Stimulated activated CD4-positive, alpha-beta T cell treated with anti-CD3 and anti-CD28 coated beads, Interleukin-4, amount 100 ng/mL, for 48 hours (primary cell): Measurements from ENCODE around the gene UPP1.
"Not testable (repeated sequence)": the region's sequence is repeated elsewhere in the genome, so short reads cannot be mapped to it uniquely, and the experiment has no call there.

Source experiments
- DNase-seq, 2 donors: peaks; one replicate each; pipeline ENCODE4 v3.0.0-alpha.2; 2020; ENCODE audit warnings: low read depth in 2 of 2

Gene UPP1

DNA sequence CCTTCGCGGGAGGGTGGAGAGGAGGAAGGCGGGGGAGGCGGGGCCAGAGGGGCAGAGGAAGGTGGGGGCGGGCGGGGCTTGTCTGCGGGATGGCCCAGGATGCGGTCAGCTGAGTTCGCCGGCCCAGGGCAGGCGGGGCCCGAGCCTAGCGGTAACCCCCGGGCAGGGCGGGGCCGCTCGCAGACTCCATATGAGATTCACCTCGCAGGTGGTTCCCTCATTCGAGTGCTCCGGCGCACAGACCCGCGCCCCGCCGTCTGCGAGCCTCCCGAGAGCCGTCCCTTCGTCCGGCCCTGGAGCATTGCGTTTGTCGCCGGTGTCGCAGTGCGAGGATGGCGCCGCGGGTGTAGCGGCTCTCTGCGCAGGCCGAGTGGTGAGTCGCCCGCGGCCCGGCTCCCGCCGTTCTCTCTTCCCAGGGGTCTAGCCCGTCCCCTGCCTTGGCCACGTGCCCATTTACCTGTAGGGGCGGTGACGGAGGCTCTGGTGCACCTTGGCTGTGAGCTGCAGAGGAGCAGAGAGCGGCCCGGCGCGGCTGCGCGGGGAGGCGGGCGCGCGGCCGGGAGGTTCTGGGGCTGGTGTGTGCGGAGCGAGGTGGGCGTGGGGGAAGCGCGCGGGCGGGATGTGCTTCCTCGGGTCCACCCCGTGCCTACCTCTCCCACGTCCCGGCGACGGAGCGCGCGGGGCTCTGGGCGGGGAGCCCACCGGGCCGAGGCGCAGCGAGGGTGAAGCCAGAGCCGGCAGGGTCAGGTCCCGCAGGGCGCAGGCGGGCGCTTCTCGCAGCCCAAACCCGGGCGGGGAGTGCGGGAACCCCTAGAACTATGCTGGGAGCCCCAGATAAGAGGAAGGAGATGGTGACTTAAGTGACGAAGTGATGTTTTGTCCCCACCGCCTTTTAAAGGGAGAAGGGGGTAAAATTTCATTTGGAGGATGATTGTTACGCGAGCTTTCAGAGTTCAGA is at the start of gene UPP1:
UPP1 (plus strand) TSS at position 220 of the 958 bp plus-strand sequence. CDS start 5,519 bp downstream, outside the sequence.
- peak; percentile 78 to 89 for DNase-seq

DNA sequence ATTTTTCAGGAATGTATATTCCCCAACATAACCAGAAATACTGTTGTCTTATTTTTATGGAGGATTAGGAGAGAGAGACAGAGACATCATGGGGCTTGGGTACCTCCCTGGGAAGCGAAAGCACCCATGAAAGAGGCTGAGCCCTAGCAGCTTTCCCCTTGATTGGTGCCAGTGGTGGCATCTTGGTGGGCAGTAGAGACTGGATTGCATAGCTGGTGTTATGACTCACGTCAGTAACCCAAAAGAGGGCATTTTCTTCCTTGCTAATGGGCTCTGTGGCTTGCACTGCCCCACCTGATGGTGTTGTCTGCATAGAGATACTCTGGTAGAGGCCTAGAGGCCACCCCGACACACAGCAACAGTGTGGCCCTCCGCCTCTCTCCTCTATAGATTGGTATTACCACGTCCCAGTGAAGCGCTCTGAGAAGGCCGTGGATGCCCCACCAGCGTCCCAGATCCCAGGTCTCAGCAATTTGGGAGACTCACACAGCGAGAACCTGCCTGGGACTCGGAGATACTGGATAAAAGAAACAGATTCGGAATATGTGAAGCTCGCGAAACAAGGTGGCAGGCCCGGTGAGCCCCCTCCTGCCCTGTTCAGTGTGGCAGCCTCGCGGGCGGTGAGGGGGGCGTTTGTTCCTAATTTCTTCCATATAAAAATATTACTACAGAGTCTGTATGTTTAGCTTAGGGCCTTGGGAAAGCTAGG is 48.0 kb upstream of the UPP1 start:
- DNase-seq = no peak

DNA sequence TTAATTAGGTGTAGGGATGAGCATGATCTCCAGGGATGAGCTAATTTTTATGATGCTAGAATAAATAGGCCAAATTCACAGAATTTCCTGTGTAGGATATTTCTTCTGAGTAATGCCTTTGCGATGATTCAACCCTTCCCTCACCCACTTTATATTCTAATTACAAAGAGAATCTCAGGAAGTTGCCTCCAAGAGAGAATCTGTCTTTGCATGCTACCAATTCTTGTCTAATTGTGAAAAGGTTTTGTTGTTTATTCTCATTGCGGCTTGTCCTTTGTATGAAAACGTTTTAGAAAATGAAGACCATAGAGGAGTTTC is 47.5 kb upstream of the UPP1 start:
- DNase-seq = no peak

DNA sequence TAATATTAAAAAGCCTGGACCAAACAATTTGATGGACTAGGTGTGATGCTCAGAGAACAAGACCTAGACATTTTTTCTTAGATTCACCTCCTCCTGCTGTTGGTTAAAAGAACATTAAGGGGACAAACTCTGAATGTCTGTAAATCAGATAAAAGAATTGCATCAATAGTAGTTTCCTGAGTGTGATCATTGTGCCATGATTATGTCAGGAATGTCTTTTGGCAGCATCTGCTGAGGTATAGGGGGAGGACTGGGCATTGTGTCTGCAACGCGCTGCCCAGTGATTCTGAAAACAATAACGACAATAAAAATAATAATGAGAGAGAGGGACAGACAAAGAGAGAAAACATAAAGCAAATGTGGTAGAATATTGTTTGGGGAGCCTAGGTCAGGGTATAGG is 46.8 kb upstream of the UPP1 start:
- DNase-seq = no peak

DNA sequence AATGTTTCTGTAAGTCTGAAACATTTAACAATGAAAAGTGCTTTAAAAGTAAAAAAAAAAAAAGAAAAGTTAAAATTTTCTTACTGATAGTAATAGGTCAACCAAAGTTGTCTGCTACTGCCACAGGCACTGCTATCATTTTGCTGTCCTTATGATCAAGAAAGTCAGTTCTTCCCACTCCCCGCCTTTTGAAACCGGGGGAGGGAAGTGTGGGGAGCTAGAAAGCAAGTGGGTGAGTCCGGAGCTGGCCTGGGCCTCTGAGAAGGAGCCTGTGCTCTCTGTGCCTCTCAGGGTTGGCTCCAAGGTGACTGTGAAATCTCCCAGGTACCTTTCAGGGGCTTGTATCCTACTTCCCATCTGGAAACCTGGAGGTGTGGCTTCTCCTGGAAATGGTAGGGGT is 46.4 kb upstream of the UPP1 start:
- no peak for DNase-seq

DNA sequence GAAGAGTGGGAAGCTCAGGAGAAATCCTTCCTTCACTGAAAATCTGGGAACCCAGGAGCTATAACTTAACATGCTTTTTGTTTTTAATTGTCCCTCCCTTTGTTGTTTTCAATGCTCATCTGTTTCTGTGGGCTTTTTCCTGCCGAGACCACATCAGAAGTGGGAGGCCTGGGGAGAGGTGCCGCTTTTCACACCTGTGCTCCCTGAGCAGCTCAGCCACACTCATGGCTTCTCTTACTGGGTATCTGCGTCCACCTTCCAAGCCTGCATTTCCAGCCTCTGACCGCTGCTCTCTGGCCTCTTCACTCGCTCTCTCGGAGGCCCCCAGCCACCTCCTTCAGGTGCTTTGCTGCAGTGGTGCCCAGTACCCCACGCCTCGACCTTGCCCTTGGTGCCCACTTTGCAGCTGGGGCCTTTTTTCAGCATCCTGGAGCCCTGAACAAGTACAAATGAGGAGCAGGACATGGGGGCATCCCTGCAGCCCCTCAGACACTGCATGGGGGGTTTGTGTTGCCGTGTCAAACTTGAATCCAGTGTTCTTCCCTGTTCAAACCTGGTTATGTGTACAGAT is 43.8 kb upstream of the UPP1 start:
- no peak for DNase-seq

DNA sequence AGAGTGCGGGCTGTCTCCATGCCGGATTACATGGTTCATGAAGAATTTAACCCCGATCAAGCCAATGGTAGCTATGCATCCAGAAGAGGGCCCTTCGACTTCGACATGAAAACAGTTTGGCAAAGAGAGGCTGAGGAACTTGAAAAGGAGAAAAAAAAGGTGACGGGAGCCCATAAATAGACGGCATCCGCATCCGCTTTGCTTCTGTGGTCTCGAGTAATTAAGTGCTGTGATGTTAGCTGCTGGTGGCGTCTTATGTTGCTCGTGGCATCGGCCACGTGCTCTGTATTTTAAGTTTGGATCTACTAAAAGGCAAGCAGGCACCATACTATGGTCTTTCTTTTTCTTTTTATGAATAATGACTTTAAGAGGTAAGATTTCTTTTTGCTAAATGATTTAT is 42.6 kb upstream of the UPP1 start:
- no peak for DNase-seq

DNA sequence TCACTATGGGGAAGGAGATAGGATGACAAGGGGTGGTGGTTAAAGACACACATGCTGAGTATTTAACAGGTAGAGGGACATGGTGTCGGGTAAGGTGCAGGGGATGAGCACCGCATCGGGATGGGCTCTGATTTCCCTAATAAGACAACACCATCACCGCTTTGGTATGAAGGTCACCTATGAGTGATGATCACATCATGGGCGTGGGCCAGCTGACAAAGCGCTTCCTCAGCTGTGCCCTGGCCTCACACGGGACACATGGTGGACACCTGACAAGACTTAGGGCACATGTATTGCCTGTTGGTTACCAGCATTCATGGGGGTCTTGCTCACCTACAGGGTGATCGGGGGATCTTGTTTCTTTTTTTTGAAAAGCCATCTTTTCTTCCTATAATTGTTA is 41.0 kb upstream of the UPP1 start:
- no peak for DNase-seq

DNA sequence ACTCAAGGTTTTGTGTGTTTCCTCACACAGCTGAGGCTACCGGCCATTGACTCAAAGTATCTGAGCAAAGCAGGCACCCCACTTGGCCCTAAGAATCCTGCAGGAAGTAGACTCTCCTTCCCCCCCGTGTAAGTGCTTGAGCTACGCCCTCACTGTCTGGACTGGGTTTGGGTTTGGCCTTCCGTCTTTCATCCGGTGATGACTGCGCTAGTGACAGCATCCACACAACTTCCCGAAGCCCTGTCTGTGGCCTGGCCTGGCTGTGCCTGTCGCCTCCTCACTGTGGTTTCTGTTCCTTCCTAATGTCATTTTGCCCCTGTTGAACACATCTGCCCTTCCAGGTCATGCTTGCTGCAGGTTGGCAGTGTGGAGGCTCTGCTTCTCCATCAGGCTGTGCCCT is 39.2 kb upstream of the UPP1 start:
- DNase-seq = no peak

DNA sequence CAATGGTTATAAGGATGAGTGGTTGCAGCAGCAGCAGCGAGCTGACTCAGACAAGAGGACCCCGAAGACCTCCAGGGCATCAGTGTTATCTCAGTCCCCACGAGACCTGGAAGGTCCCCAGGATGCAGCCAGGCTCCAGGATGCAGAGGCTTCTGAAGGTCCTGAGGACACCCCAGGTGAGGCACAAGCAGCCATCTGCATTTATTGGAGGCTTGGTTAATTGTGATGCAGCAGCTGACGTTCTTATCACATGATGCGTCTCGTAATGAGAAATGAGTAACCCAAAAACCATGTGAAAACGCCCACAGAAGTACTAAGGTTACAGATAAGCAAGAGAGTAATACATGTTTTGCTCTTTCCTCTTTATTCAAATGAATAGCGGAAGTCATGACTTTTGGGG is 36.3 kb upstream of the UPP1 start:
- DNase-seq = no peak

DNA sequence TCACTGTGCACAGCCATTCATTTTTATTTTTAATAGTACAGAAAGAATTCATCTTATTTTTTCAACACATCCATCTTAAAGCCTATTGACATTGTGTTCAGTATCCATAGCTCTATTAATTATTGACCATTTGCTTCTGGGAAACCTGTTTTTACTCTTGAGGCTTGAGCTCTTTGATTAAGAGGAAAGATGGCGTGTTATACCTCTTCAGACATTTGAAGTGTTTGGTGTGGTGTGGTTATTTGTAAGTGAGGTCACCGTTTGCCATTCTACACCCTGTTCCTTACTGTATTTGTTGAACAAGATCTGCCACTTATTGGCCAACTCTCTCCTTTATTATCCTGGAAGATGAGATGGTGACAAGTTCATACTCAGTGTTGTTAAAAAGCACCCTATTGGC is 35.3 kb upstream of the UPP1 start:
- no peak for DNase-seq

DNA sequence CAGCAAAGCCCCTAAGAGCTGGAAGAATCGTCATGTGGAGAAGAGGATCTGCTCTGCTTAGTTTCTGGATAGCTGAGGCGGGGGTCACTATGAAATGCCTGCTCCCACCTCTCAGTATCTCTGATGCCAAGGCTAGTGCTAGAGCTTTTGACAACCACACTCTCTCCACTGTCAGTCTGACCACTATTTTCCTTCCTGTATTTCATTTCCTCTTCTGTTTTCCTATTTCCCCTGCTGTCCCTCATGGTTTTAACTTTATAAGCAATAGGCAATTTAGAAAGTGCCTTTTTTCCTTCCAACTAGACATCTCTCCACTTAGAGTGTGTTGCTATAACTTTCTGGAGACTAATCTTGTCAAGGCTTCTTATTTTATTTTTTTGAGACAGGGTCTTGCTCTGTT is 30.1 kb upstream of the UPP1 start:
- no peak for DNase-seq

DNA sequence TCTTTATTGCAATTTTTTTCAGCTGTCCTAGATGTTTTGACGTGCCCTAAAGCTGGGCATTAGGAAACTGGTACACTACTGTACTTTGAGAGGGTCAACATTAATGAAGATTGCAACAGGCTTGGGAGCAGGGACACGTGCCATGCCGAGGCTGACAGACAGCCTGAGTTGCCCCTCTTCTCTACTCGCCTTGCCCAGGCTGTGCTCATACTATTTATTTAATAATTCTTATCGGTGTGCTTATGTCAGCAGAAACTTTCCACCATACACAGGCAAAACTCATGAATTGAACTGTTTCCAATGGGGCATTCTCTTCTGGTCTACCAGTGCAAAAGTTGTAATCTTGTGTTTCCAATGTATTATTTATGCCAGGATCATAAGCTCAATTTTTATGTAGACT is 29.4 kb upstream of the UPP1 start:
- no peak for DNase-seq

DNA sequence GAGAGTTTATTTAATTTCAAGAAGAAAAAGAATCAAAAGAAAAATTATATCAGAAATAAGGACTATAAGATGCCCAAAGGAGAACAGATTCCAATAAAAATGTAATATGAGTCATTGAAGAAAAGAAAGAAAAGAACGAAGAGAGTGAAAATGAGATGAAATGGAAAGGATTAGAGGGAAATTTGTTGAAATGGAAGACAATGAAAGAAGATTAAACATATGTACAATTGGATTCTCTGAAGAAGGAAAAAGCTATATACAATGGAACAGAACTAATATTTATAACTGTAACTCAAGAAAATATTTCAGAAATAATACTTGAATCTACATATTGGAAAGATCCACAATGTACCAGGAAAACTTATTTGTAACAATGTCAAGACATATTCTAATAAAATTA is 25.1 kb upstream of the UPP1 start:
- no peak for DNase-seq

DNA sequence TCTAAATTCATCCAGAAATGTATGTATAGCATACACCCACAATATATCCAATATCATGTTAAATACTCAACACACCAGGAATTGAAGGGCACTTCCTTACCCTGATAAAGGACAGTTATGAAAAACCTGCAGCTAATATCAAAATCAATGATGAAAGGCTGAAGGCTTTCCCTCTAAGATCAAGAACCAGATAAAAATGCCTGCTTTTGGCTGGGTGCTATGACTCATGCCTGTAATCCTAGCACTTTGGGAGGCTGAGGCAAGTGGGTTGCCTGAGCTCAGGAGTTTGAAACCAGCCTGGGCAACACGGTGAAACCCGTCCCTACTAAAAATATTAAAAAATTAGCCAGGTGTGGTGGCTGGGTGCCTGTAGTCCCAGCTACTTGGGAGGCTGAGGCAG is 21.6 kb upstream of the UPP1 start:
- DNase-seq = no peak

DNA sequence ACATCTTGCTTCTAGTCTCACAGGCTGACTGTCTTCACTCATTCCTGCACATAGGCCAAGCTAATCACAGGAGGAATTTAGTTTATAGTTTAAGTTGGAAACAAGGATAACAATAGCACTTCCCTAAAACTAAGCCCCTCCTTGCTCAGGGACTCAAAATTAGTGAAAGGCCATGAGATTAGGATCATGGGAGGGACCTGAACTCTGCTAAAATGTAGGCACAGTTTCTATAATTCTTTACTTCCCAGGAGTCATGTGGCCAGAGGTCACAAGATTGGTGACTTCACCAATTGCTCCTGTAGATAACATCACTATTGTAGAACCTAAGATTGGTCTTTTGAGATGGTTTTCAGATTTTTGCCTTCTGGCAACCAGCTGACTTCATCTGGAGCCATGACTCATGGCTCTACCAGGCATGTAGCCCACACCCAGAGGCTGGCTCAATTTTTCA is 14.8 kb upstream of the UPP1 start:
- no peak for DNase-seq

DNA sequence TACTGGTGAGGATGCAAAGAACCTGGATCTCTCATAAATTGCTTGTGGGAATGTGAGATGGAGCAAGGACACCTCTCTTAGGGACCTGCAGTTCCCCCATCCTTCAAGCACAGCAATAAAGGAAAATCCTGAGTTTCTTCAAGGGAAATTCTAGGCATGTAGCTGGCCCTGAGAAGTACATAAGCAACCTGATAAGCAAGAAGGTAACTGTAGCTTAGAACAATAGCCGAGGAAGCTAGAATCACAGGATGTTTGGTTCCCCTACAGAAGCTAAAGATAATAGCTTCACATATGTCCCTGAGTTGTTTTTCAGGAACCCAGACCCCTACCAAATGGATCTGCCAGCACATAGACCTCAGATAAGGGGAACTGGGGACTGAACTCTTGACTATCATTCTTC is 11.6 kb upstream of the UPP1 start:
- DNase-seq = no peak

DNA sequence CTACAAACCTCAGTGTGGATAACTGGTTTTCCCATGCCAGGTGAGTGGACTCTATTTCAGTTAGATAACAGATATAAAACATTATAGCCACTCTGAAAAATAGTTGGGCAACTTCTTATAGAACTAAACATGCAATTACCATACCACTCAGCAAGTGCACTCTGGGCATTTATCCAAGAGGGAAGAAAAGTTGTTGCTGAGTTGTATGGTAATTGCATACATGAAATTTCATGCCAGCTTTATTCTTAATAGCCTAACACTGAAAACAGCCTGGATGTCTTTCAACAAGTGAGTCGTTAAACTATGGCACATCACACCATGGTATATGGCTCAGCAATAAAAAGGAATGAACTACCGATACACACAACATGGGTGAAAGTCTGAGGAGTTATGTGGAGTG is 10.6 kb upstream of the UPP1 start:
- no peak for DNase-seq

DNA sequence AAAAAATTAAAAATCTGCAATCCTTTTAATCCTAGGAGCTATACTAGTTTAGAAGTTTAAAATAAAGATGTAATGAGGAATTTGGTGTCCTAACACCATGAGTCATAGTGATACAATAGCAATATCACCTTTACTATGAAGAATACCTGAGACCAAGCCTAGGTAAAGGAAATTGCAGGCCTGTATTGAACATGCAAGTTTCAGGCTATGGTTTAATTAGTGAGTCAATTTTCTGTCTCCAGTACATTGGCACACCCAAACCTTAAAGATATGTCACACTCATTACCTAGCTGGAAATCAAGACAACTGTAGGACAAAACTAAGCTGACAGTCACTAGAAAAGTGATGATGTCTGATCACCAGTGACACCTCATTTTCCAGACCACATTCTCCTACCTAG is 6.7 kb upstream of the UPP1 start:
- DNase-seq = not testable (repeated sequence)

DNA sequence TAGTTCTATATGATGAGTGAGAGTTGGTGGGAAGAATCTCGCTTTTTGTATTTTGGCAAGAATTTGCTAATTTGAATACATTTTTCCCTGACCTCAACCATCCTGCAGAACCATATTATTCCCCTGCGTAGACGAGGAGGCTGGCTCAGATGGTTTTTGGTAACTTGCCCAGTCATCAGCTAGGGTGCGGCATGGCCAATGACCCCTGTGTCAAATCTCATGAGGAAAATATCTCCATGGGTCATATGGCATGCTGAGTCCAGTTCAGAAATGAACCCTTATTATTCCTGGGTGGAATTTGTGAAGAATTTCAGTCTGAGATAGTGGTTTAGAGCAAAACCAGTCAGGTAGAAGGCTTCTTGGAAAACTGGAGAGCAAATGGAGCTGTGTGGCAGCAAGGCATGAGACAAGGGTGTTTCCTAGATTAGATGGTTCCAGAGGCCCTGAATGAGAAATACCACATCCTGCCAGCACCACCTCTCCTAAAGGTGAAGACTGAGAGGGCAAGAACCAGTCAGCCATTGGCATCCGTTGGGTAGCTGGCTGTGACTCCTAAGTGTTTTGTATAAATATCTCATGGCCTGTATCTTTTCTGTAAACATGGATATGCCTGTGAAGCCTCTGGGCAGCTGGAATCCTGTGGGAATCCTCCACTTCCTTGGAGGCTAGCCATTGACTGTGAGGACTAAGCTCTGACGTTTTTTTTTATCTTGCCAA is 5.8 kb upstream of the UPP1 start:
- DNase-seq = no peak

DNA sequence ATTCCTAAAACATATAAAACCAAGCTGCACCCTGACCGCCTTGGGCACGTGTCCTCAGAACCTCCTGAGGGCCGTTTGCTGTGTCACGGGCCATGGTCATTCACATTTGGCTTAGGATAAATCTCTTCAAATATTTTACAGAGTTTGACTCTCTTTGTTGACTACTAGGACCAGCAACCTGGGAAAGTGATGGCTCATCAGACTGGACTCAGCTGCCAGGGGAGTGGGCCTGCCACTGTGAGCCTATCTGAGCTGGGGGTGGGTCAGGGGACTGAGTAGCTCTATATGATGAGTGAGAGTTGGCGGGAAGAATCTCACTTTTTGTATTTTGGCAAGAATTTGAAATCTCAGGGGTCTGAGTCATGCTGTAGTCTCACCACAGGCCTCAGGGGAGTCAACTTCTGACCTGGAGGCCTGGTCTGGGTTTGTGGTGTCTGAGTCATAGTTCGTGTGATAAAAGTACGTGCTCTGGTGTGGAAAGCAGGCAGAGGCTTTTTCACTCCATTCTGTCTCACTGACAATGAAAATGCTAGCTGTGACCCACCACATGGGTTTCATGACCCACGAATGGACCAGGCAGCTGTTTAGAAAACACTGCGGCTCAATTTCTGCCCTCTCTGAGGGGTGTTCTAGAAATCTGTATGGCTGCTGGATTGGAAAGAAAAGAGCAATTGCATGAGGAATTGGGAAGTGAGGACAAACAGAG is 4.2 kb upstream of the UPP1 start:
- peak; percentile 51 to 68 for DNase-seq

DNA sequence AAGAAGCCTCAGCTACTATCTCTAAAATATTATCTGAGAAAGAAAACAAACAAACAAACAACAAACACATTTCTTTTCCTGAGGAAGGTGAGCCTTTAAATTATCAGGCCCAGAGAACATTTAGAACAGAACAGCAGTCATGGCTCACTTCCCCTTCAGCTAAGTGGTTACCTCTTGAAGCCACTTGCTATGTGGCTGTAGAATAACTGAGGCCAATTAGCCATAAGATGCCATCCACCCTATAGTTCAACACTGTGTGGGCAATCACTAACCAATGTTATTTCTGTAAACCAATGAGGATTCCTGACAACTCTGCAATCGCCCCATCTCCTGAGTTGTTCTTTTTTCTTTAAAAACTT is 3.7 kb upstream of the UPP1 start:
- DNase-seq = no peak
